ENCODE measurements around the gene CRYGS.

DNA sequence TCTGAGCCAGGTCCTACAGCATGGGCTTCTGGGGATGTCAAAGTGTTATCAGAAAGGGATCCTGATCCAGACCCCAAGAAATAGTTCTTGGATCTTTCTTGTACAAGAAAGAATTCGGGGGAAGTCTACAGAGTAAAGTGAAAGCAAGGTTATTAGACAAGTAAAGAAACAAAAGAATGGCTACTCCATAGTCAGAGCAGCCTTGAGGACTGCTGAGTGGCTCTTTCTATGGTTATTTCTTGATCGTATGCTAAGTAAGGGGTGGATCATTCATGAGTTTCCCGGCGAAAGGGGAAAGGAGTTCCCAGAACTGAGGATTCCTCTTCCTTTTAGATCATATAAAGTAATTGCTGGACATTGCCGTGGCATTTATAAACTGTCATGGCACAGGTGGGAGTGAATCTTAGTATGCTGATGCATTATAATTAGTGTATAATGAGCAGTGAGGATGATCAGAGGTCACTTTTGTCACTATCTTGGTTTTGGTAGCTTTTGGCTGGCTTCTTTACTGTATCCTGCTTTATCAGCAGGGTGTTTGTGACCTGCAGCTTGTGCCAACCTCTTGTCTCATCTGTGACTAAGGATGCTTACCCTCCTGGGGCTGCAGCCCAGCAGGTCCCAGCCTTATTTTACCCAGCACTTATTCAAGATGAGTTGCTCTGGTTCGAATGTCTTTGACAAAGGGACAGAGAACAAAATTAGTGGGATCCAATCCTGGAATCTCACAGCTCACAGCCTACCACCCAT, 41.0 kb downstream of the CRYGS start:
- TF ChIP-seq, protein P1, sequence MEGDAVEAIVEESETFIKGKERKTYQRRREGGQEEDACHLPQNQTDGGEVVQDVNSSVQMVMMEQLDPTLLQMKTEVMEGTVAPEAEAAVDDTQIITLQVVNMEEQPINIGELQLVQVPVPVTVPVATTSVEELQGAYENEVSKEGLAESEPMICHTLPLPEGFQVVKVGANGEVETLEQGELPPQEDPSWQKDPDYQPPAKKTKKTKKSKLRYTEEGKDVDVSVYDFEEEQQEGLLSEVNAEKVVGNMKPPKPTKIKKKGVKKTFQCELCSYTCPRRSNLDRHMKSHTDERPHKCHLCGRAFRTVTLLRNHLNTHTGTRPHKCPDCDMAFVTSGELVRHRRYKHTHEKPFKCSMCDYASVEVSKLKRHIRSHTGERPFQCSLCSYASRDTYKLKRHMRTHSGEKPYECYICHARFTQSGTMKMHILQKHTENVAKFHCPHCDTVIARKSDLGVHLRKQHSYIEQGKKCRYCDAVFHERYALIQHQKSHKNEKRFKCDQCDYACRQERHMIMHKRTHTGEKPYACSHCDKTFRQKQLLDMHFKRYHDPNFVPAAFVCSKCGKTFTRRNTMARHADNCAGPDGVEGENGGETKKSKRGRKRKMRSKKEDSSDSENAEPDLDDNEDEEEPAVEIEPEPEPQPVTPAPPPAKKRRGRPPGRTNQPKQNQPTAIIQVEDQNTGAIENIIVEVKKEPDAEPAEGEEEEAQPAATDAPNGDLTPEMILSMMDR (IDR thresholded peaks at IDR 0.05), result no peak
- TF ChIP-seq POLR2A (IDR thresholded peaks at IDR 0.05), result no peak
